ENCODE measurements around the gene TMEM30B.

TMEM30B gene

DNA sequence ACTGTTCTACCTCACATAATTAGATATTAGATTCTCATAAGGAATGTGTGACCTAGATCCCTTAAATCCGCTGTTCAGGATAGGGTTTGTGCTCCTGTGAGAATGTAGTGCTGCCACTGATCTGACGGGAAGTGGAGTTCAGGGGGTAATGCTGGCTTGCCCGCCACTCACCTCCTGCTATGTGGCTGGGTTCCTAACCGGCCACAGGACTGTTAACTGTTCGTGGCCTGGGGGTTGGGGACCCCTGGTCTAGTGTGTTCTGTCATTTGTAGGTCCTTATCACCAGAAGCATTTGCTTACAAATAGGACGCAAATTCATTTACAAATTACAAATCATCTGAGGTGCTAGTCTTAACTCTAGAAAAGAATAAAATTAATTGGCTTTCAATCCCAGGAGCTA is 16.4 kb upstream of the TMEM30B start:
- DNase-seq = no peak

DNA sequence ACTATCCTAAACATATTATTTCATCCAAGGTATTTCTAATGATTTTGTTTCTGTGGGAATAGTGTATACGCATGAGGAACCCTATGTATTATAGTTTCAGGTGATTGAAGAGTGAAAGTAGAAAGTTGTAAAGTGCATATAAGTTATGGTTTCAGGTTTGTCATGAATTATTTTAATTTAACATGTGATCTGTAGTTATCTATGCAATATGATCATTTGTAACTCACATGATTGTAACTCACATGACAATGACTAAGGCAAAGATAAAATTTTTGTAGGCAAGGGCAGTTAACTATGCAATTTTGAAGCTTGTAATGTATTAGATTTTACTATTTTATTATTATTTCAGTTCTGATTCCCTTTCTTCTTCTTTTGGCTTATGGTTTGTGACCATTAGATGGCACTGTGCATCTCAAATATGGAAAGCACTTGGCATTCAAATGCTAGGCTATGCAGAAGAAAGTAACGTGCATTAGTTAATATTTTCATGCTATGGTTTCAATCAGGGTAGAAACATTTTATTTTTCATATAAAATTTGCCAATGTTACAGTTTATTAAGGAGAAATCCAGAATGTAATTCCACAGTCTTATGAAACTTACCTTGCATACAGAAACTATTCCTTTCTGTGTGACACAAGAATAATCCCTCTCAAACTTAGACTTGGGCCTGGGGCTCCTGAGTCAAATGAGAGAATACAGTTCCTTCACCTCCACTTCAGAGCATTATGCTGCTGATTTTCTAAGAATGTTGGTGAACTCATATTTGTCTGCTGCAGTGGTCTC is 15.8 kb upstream of the TMEM30B start:
- peak; percentile 20 for DNase-seq

DNA sequence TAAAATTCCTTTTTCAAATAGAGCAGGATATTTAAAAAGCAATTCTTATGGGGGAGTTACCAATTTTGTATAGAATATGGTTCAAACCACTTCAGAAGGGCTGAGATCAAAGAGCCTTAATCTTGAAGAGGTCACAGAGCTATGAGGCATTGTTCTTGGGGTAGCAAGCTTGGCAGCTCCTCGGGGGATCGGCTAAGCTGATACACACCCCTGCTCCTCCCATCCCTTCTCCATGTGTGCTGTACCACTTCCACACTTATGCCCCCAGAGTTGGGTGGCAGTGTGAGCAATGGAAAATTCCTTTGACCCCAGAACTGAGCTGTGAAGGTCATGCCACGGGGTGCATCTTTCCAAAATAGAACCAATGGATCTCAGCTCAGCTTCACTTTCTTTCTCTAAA is 15.0 kb upstream of the TMEM30B start:
- DNase-seq = no peak

DNA sequence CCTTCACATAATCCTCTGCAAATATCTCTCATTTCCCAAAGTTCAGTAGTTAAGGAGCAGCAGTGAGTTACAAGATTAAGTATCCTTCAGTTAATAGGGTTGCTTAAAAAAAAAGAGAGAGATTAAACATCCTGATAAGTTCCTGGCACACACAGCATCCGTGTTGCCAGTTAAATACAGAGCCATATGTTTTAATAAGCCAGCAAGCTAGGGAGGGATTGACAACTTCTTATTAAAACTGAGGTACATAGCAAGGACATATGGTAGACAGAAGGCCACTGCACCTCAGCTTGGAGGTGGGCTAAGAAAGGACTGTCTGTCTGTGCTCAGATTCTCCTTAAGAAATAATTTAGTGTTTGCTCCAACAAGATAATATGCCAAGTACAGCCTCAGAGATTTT is 9.6 kb upstream of the TMEM30B start:
- DNase-seq = no peak

DNA sequence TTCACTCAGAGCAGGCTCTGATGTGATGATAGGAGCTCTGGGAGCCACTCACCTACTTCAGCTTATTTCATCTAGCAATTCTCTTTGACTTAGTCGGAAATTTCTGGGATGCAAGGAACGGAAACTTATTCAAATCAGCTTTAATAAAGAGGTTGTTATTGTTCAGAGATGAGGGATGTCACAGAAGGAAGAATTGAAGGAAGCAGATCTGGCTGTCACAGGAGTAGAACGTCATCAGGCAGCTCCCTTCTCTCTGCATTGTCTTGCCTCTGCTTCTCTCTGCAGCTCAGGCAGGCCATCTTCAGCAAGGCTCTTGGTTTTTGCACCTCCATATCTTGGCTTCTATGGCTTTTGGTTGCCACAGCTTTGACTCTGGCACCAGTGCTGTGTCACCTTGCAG is 7.6 kb upstream of the TMEM30B start:
- DNase-seq = no peak

DNA sequence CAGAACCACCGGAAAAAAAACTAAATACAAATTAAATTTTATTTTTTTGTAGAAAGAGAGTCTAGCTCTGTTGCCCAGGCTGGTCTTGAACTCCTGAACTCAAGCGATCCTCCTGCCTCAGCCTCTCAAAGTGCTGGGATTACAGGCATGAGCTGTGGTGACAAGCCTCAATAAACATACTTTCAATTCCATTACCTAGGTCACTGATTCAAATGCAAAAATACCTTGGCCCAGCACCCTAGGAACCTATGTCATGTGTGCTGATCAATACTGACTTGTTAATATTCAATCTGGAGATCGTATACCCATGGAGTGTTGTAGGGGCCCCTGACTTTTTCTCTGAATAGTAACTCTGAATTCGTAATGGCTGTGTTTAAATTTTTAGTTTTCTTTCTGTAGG is 7.1 kb upstream of the TMEM30B start:
- no peak for DNase-seq

DNA sequence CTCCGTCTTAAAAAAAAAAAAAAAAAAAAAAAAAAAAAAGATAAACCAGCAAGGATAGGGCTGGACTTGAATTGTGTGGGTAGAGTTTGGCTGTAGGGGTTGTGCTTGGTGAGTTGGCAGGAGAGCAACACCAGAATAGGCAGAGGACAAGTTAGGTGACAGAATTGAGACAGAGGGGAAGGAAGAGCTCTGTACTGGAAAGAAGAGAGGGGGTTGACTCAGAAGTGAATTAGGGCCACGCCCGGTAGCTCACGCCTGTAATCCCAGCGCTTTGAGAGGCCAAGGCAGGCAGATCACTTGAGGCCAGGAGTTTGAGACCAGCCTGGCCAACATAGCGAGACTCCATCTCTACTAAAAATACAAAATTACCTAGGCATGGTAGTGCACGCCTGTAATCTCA is 6.1 kb upstream of the TMEM30B start:
- no peak for DNase-seq

DNA sequence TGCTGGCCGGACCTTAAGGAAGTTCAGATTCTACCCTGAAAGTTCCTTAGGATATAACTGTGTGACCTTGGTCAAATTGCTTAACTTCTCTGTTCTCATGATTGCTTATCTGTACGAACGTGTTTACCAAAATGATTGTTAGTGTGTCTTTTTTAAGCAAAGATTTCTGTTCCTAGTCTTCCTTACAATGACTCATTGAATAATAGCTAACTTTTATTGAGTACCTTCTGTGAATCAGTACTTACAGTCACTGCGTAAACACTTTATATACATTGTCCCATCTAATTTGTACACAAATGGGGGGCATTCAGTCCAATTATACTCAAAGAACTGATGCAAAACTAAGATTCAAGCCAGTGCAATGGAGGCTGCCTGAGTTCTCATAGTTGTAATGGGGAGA is 4.2 kb upstream of the TMEM30B start:
- DNase-seq = no peak

DNA sequence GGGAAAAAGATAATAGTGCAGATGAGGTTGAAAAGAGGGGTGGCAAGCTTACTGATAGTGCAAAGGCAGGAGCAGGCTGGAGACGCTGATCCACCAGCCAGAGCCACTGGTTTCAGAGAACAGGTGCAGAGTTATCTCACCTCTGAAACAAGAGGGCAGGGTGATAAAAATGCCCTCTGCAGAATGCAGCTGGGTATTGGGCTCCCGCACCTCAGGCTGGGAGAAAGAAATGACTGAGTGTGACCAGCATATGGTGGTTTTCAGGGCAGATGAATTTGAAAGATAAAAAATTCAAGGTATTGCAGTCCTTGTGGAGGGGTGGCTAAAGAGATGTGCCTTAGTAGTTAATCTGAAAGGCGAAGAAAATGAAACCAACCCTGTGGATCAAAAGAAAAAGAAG is 2.9 kb upstream of the TMEM30B start:
- DNase-seq = no peak

DNA sequence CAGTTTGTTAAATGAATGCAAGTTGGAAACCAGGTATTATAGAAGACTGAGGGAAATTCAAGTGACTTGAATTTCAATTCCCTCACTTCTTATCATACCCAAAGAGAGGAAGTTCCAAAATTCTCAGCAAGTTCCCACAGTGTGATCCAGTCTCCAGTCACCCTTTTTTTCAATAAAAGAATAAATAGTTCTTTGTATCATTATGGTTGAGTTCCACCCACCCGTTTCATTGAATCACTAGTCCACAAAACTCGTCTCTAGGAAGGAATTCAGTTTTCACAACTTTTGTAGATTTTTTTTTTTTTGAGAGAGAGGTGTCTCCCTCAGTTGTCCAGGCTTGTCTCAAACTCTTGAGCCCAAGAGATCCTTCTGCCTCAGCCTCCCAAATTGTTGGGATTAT is 1.6 kb upstream of the TMEM30B start:
- no peak for DNase-seq

DNA sequence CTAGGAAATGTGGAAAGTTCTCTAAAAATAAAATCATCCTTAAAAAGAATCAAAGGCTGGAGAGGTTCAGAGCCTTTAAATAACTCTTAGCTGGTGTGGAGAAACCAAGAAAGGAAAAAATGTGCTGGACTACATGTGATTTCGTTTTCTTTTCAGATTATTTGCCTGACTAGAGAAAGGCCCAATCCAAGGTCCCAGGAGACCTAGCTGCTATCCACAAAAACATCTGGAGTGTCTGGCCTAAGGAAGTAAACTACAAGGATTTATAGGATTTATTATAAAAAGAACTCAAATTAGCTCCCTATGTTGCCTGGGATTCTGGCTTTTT is 774 bp upstream of the TMEM30B start:
- no peak for DNase-seq

DNA sequence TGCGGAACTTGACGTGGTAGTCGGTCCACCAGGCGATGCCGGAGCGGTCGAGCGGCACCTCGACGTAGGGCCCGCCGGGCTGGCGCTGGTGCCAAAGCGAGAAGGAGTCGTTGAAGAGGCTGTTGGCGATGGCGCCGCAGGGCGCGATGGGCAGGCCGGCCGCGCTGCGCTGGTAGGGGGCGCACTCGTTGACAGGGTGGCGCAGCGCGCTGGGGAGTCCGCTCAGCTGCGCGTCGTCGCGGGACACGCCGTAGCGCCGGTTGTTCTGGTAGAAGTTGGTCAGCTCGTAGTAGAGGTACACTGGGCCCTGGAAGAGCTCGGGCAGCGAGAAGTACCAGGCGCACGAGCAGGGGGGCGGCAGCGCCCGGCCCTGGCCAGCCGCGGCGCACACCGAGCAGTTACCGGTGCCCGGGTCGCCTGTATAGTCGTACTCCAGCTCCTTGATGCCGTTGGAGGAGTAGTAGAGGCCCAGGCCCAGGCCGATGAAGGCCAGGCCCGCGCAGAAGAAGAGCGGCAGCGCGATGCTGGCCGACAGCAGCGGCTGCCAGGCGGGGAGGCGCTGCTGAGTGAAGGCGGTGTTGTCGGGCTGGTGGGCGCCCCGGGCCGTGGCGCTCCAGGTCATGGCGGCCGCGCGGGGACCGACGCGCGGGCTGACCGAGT is 482 bp downstream of the TMEM30B start:
- peak; percentile 74 for DNase-seq

DNA sequence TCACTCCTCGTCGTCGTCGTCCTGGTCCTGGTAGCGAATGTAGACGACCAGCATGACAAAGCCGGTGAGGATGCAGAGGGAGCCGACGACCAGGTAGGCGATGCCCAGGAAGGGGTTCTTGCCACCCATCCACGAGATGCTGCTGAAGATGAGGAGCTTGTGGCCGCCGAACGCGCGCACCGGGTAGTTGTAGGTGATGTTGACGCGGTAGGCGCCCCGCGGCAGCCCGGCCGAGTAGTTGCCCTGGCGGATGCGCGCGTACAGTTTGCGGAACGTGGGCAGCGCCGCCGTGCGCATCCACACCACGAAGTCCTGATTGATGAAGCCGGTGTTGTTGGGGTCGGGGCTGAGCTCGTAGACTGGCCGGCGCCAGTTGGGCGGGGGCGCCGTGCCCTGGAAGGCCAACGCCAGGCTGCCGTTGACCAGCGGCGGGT is 1.0 kb downstream of the TMEM30B start:
- DNase-seq = no peak

DNA sequence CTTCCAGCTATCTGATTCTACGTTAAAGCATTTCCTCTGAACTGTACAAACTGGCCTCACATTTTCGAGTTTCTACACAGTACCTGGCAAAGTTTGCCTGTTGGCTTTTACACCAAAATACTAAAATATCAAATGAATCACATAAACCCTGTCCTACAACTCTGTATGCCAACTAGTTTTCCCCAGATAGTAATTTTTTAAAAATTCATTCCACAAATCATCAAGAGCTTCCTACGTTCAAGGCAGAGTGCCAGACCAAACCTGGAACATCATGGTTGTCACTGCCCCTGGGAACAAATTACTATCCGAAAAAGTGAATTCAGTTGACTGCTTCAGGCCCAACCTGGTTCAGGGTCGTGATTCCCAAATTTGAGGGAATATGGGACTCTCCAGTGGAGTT is 2.1 kb downstream of the TMEM30B start:
- DNase-seq = no peak

DNA sequence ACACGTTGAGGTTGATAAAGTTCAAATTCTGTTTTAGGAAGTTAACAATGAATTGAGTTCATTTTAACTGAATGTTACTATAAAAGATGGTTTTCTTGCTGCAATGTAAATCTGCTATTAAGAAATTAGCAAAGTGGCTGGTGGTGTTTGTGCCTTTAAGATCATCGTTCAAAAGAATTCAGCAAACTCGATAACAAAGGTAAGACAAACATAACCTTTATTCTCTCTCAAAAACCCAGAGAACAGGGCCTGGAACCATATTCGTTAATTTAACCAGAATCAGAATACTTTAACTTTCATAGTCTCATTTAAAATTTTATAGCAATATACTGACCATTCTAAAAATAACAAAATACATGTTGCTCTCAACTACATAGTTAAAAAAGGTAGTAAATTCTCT is 3.4 kb downstream of the TMEM30B start:
- DNase-seq = no peak

DNA sequence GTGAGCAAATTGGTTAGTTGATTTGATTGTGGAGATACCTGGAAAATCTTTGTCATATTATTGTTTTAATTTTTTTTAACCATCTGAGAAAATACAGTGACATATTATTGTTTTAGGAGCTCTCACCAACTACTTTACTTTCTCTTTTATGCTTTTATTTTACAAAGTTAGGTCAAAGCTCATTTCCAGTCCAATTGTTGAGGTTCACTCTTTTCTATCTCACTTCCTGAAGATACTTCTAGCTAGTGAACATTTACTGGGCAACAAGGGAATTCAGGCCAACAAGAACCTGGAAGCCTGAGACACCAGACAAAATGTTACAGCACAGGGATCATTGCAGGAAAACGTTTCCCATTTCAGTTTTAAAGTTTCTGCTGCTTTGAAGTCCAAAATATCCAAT is 3.9 kb downstream of the TMEM30B start:
- no peak for DNase-seq

DNA sequence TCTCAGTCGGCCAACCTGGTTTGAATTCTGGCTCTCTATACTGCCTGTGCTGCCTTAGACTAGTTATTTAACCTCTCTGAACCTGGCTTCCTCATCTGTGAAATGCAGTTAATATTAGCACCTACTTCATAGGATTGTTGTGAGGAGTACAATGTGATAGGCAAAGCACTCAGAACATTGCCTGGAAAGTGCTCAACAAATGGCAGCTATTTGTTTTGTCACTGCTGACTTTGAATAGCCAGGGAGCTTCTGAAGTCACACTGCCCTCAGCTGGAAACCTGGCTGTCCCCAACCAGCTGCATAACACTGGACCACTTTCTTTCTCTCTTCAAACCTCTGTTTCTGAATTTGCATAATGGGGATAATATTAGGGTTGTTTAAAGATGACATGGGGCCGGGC is 9.6 kb downstream of the TMEM30B start:
- no peak for DNase-seq

DNA sequence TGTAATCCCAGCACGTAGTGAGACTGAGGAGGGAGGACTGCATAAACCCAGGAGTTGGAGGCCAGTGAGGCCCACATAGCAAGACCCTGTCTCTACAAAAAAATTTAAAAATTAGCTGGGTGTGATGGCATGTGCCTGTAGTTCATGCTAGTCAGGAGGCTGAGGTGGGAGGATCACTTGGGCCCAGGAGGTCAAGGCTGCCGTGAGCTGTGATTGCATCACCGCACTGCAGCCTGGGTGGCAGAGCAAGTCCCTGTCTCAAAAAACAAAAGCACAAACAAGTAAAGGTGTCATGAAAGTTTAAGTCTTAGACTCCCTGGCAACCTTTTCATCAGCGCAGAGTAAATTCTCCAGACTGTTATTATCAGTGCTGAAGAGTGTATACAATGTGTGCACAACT is 10.4 kb downstream of the TMEM30B start:
- no peak for DNase-seq

DNA sequence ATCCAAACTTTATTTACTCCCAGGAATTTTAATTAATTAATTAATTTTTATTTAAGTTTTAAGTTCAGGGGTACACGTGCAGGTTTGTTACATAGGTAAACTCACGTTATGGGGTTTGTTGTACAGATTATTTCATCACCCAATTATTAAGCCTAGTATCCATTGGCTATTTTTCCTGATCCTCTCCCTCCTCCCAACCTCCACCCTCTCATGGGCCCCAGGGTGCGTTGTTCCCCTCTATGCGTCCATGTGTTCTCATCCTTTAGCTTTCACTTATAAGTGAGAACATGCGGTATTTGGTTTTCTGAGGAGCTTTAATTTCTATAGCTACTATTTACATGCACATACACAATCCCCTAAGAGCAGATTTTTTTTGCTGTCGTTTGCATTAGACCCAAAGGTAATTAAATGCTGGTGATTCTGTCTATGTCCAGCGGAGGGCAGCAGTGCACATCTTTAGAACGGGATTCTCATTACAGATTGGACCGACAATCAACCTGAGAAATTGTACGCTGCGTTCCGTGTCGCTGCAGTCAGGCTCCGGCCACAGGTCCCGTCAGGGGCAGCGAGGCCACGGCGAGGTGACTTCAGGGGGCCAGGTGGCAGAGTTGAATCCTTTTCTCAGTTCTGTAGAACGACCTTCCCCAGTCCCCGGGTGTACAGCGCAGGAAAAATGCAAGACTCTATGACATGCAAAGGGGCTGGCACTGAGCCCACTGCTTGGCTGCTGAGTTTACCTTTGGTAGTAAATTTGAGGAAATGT is 11.6 kb downstream of the TMEM30B start:
- peak; percentile 88 for DNase-seq

DNA sequence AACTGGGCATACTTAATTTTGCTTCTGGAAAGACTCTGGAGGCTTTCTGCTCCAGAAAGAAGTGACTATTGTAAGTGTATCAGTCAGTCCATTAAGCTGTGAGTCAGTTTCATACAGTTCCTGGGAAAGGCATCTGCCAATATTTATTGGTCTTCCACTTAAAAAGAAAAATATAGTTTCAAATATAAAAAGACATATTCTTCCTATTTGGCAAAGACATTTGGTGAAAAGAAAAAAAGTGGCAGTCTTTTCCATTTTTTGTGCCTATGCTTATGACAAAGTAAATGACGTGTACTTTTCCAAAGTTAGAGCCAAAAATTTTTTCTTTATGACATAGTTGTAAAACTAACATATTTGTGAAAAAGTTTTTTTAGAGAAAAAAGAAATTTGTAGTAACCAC is 12.3 kb downstream of the TMEM30B start:
- no peak for DNase-seq

DNA sequence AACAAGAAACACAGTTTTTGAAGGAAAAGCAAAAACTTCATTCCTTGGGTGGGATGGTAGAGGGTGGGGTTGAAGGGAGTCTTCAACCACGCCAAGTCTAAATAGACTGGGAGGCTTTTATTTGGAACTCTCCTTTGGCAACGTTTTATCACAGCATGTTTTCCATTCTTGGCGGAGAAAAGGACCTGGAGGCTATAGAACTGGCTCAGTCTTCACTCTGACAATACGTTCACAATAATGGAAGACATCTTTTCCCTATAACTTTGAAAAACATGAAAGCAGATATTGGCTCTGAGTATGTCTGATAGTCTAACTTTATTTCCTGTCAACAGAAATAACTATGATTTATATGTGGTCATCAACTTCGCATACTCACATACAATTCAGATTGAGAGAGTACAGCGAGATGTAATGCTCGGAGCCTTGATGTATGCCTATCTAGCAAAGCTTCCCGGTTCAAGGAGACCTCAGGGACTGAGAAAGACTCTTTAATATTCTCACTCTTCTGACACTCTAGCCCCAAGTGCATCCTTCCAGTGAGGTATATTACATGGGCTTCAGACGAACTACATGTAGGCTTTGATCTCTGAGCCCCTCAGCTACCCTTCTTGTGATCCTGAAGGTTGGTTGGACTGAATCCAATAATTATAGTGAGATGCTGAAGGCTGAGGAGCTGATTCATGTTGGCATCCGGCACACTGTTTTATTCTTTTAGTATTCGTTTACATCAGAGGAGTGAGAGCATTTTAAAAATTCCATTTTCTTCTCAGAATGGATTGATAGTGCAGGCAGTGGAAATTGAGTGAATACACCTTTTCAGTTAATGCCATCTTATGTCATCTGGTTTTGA is 14.0 kb downstream of the TMEM30B start:
- DNase-seq = no peak

DNA sequence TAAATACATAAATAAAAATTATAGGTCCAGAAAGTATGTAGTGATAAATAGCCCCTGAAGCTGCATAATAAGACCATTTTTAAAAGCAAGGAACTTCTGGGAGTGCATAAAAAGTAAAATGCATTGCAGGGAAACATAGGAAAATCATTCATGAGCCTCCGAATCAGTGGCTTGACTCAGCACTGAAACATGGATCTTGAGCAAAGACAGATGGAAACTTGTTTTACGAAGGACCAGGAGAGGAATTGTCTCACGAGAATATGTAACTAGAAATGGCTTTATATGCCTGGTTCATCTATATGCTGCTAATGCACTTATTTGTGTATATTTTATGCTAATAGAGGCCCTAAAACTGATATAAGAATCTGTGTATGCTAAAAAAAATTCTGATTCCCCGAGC is 14.7 kb downstream of the TMEM30B start:
- DNase-seq = no peak

DNA sequence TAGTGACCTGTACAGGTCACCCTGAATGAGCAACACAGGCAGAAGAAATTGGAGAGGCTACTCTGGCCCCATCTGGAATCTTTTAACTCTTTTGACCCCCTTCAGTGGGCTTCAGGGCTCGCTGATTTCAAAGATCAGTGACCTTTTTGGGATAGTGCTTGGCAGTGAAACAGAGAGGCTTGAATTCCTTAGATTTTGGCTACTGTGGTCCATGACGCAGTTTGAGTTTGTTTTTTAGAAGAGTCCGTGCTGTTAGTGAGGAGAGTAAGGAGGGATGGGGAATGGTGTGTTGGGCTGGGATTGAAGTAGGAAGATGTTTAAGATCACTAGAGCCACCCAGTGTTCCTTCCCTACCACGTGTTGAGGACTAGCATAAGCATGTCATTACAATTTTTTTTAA is 16.5 kb downstream of the TMEM30B start:
- no peak for DNase-seq
